Fibroblast of lung (primary cell): ENCODE data around the gene HIRIP3. TPM values are rescaled to one million over a fixed set of nuclear protein-coding genes. Genes with fewer than 3 reads are reported as not detected.
A peak's percentile ranks its signal among the peaks of the same experiment; 100 is the strongest.
"Not testable (repeated sequence)": the region's sequence is repeated elsewhere in the genome, so short reads cannot be mapped to it uniquely, and the experiment has no call there.

Experiments
- DNase-seq, 2 donors: peaks; one replicate each; pipeline versions ENCODE4 v3.0.0 to v3.0.0-alpha.2; 2010; ENCODE audit warnings: low read depth in 2 of 2
- H2AFZ ChIP-seq: 2 replicates; pipeline ENCODE4 v1.5.1; 2012; ENCODE audit warnings: low read length, control low read depth, inconsistent platforms
- H3K27ac ChIP-seq: 2 replicates; pipeline ENCODE4 v1.5.1; 2011; ENCODE audit warnings: low read length, control low read depth; ENCODE audit not compliant: insufficient read depth
- H3K27me3 ChIP-seq: 2 replicates; pipeline ENCODE4 v1.5.1; 2011; ENCODE audit warnings: mild to moderate bottlenecking, low read length; ENCODE audit not compliant: control insufficient read depth, insufficient read depth
- H3K36me3 ChIP-seq: 2 replicates; pipeline ENCODE4 v1.5.1; 2011; ENCODE audit warnings: low read length; ENCODE audit not compliant: control insufficient read depth, insufficient read depth
- H3K4me1 ChIP-seq: 2 replicates; pipeline ENCODE4 v1.5.1; 2011; ENCODE audit warnings: low read length; ENCODE audit not compliant: control insufficient read depth, insufficient read depth; ENCODE audit errors: extremely low read depth
- H3K4me2 ChIP-seq: 2 replicates; pipeline ENCODE4 v1.5.1; 2011; ENCODE audit warnings: low read length, control low read depth; ENCODE audit not compliant: insufficient read depth; ENCODE audit errors: extremely low read depth
- H3K4me3 ChIP-seq, 4 experiments: fragments of 200-600 bp in 1 of 4; sonication (generic) in 1 of 4; replicated peaks in 1 of 4; 2 replicates each; pipeline ENCODE4 v1.5.1; 2011 to 2016; ENCODE audit warnings: low read length in 4 of 4, low read depth in 3 of 4, mild to moderate bottlenecking in 3 of 4, control low read depth in 2 of 4, inconsistent platforms in 1 of 4, mixed read lengths in 1 of 4; ENCODE audit not compliant: insufficient read depth in 1 of 4; ENCODE audit errors: control extremely low read depth in 1 of 4
- H3K79me2 ChIP-seq: 2 replicates; pipeline ENCODE4 v1.5.1; 2012; ENCODE audit warnings: mild to moderate bottlenecking, low read length, inconsistent platforms; ENCODE audit not compliant: control insufficient read depth, insufficient read depth
- H3K9ac ChIP-seq: 2 replicates; pipeline ENCODE4 v1.5.1; 2011; ENCODE audit warnings: mild to moderate bottlenecking, low read length, control low read depth; ENCODE audit not compliant: insufficient read depth
- H3K9me3 ChIP-seq: 2 replicates; pipeline ENCODE4 v1.5.1; 2012; ENCODE audit warnings: low read depth, low read length; ENCODE audit not compliant: control insufficient read depth, insufficient read depth
- H4K20me1 ChIP-seq: 2 replicates; pipeline ENCODE4 v1.5.1; 2011; ENCODE audit warnings: low read length; ENCODE audit not compliant: control insufficient read depth, insufficient read depth; ENCODE audit errors: extremely low read depth
- EZH2 ChIP-seq: IDR thresholded peaks from 2 replicates; pipeline ENCODE4 v1.5.1; 2012; ENCODE audit warnings: low read length, control low read depth, mild to moderate bottlenecking; ENCODE audit errors: missing control alignments
- polyA plus RNA-seq, 2 donors: library from polyadenylated mRNA; depleted of rRNA in 1 of 2; stranded (reverse) in 1 of 2; unstranded in 1 of 2; fragments of >200 nt; gene quantifications; 2 replicates each; pipeline ENCODE4 v1.2.1, GENCODE V29; 2011 to 2012; ENCODE audit warnings: missing spikeins in 1 of 2
- total RNA-seq: library from RNA; depleted of rRNA; stranded (reverse); fragments of >200 nt; gene quantifications from 2 replicates; pipeline ENCODE4 v1.2.1, GENCODE V29; 2014
- TF ChIP-seq, protein P1 (sequence below), 2 donors: IDR thresholded peaks in 1 of 2; conservative IDR thresholded peaks in 1 of 2; 1 replicate in 1 of 2; 2 replicates in 1 of 2; pipeline ENCODE4 v1.5.1; 2011 to 2012; ENCODE audit warnings: low read length in 2 of 2, control low read depth in 1 of 2, inconsistent platforms in 1 of 2, low read depth in 1 of 2, mild to moderate bottlenecking in 1 of 2

HIRIP3 gene
- total and polyA plus RNA-seq, 2 donors (not counting 1 experiment from before 2014, with no cell fraction given) = 3.0 to 7.9 TPM

DNA sequence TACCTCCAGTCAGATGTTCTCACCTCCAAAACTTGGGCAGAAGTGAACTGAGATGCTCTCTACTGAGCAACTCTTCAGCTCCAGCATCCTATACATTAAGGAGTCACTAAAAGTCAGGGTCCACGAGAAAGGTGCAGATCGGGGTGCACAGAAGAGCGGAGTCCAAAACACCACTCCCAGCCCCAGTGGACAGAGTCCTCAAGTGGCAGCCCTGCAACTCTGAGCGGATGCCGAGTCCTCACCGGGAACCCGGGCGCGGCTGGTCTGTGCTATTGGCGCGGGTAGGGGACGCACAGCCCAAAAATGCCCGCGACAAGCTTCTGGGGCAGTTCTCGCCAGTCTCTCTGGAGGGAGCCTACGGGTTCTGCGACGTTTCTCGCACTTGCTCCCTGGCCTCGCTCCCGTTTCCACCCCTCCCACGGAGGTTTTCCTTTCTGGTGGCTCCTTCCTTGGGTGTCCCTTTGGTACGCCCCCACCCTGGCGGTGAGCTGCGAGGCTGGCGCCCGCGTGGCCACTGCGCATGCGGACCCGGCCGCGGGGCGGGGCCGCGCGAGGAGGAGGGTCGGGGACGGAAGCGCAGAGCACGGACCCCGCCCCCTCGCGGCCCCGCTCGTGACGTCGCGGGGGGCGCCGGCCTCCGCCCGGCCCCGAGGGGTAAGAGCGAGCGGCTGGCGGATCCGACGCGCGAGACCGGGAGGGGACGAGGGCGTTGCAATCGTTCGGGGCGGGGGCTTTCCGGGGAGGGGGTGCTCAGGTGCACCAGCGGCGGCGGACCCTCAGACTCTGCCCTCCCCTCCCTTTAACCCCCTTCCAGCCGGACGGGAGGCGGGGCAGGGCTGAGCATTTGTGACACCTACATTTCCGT is 33.7 kb downstream of the HIRIP3 start, which contains the start of gene TMEM219:
Gene TMEM219 (plus strand): TSS at position 601 of the 865 bp plus-strand sequence. CDS start 1,065 bp downstream, outside the sequence.
- Histone ChIP-seq H3K4me1 (no peaks in the 10 kb centered on the region), H3K36me3 (no peaks in the 10 kb centered on the region), H3K79me2 (no peaks in the 10 kb centered on the region), H3K4me2 (peak within 1 kb of the TSS; percentile 99), H3K9me3 (no peaks in the 10 kb centered on the region), H2AFZ (peak within 1 kb of the TSS; percentile 74), H4K20me1 (no peaks in the 10 kb centered on the region), H3K4me3 (peak within 1 kb of the TSS; percentile 72 to 83 (median 80)), H3K27me3 (no peaks in the 10 kb centered on the region), H3K27ac (peak within 1 kb of the TSS; percentile 72), H3K9ac (peak within 1 kb of the TSS; percentile 81)
- no peak for TF ChIP-seq EZH2
- TF ChIP-seq, protein P1, sequence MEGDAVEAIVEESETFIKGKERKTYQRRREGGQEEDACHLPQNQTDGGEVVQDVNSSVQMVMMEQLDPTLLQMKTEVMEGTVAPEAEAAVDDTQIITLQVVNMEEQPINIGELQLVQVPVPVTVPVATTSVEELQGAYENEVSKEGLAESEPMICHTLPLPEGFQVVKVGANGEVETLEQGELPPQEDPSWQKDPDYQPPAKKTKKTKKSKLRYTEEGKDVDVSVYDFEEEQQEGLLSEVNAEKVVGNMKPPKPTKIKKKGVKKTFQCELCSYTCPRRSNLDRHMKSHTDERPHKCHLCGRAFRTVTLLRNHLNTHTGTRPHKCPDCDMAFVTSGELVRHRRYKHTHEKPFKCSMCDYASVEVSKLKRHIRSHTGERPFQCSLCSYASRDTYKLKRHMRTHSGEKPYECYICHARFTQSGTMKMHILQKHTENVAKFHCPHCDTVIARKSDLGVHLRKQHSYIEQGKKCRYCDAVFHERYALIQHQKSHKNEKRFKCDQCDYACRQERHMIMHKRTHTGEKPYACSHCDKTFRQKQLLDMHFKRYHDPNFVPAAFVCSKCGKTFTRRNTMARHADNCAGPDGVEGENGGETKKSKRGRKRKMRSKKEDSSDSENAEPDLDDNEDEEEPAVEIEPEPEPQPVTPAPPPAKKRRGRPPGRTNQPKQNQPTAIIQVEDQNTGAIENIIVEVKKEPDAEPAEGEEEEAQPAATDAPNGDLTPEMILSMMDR (conservative IDR thresholded peaks at IDR 0.05 in 1 of 2, IDR thresholded peaks at IDR 0.05 in 1 of 2; ENCODE audit: low read depth in 1 of 2, low read length in 2 of 2) = peak; percentile 34 to 41
- DNase-seq = peak; percentile 77 to 80

DNA sequence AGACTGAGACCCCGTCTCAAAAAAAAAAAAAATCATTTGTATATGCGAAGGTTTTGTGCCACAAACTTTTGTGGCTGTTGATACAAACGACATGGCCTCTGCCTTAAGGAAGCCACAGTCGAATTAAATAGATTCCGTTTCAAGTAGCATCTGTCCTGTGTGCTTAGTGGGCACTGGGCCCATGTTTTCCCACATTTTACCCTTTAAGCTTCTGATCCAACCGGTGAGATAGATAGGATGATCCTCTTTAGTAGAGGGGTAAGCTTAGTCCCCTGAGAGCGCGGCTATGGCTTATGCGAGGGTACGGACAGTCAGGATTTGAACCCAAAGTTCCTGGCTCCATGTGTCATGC is 34.3 kb downstream of the HIRIP3 start:
- no peaks in the 10 kb centered on the region for H4K20me1 ChIP-seq
- no peaks in the 10 kb centered on the region for H3K4me1 ChIP-seq
- peak overlapping the region; percentile 81 for H3K9ac ChIP-seq
- H3K79me2 ChIP-seq = no peaks in the 10 kb centered on the region
- H3K36me3 ChIP-seq = no peaks in the 10 kb centered on the region
- DNase-seq = no peak
- H3K27ac ChIP-seq = peak overlapping the region; percentile 72
- peak overlapping the region; percentile 72 to 83 (median 78) for H3K4me3 ChIP-seq
- H2AFZ ChIP-seq = peak overlapping the region; percentile 74
- TF ChIP-seq EZH2 = no peak
- TF ChIP-seq, protein P1 (conservative IDR thresholded peaks at IDR 0.05 in 1 of 2, IDR thresholded peaks at IDR 0.05 in 1 of 2; ENCODE audit: low read depth in 1 of 2, low read length in 2 of 2) = no peak
- H3K27me3 ChIP-seq = no peaks in the 10 kb centered on the region
- no peaks in the 10 kb centered on the region for H3K9me3 ChIP-seq
- H3K4me2 ChIP-seq = peak overlapping the region; percentile 90

DNA sequence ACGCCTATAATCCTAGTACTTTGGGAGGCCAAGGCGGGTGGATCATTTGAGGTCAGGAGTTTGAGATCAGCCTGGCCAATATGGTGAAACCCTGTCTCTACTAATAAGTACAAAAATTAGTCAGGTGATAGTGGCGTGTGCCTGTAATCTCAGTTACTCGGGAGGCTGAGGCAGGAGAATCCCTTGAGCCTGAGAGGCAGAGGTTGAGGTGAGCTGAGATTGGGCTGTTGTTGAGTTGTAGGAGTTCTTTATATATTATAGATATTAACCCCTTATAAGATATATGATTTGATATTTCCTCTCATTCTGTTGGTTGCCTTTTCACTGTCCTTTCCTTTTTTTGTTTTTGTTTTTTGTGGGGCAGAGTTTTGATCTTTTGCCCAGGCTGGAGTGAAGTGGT is 35.6 kb downstream of the HIRIP3 start:
- H3K4me3 ChIP-seq, H3K27me3 ChIP-seq, H3K9me3 ChIP-seq, H3K4me1 ChIP-seq, H2AFZ ChIP-seq, H4K20me1 ChIP-seq, H3K9ac ChIP-seq, DNase-seq, H3K79me2 ChIP-seq, H3K36me3 ChIP-seq, H3K27ac ChIP-seq, H3K4me2 ChIP-seq: not testable (repeated sequence)
